SK-N-SH treated with all-trans-retinoic acid at 6 μM for 48 hours (cell line): ENCODE data around the gene ISOC2.
A peak's percentile ranks its signal among the peaks of the same experiment; 100 is the strongest.

Experiments used
- ATAC-seq: fragments of 200-7000 bp; cut with Tn5 transposase; 3 replicates; pipeline ENCODE4 v1.9.1; 2020; ENCODE audit warnings: mild to moderate bottlenecking, moderate library complexity
- ARNTL ChIP-seq: fragments of 450-650 bp; formaldehyde crosslinking; IDR thresholded peaks from 2 replicates; pipeline ENCODE4 v1.5.0; 2020; ENCODE audit warnings: low read depth, mild to moderate bottlenecking, moderate library complexity, borderline replicate concordance
- CREB5 ChIP-seq: fragments of 250-450 bp; sonication (Bioruptor Pico); IDR thresholded peaks from 2 replicates; pipeline ENCODE4 v1.5.1; 2020; ENCODE audit warnings: low read depth, mild to moderate bottlenecking, moderate library complexity
- CSDC2 ChIP-seq: fragments of 250-450 bp; sonication (Bioruptor Pico); IDR thresholded peaks from 2 replicates; pipeline ENCODE4 v1.5.0; 2020; ENCODE audit warnings: mild to moderate bottlenecking, moderate library complexity
- CSRNP3 ChIP-seq: fragments of 250-450 bp; sonication (Bioruptor Pico); IDR thresholded peaks from 2 replicates; pipeline ENCODE4 v1.5.1; 2021; ENCODE audit warnings: mild to moderate bottlenecking, moderate library complexity
- ESRRG ChIP-seq: fragments of 250-450 bp; sonication (Bioruptor Pico); IDR thresholded peaks from 2 replicates; pipeline ENCODE4 v1.6.1; 2021; ENCODE audit warnings: mild to moderate bottlenecking
- ISL1 ChIP-seq: fragments of 250-450 bp; sonication (Bioruptor Pico); IDR thresholded peaks from 2 replicates; pipeline ENCODE4 v2.1.2; 2022; ENCODE audit warnings: mild to moderate bottlenecking, moderate library complexity
- PATZ1 ChIP-seq: fragments of 250-450 bp; sonication (Bioruptor Pico); IDR thresholded peaks from 2 replicates; pipeline ENCODE4 v1.8.0; 2020; ENCODE audit warnings: mild to moderate bottlenecking, moderate library complexity, borderline replicate concordance
- PPARA ChIP-seq: fragments of 250-450 bp; sonication (Bioruptor Pico); IDR thresholded peaks from 2 replicates; pipeline ENCODE4 v1.5.0; 2020; ENCODE audit warnings: mild to moderate bottlenecking, borderline replicate concordance
- RARB ChIP-seq: fragments of 250-450 bp; sonication (Bioruptor Pico); IDR thresholded peaks from 2 replicates; pipeline ENCODE4 v1.8.0; 2021; ENCODE audit warnings: mild to moderate bottlenecking, moderate library complexity
- SNAI2 ChIP-seq: fragments of 250-450 bp; sonication (Bioruptor Pico); IDR thresholded peaks from 2 replicates; pipeline ENCODE4 v1.5.0; 2020; ENCODE audit warnings: mild to moderate bottlenecking, moderate library complexity
- TCF4 ChIP-seq: fragments of 250-450 bp; sonication (Bioruptor Pico); IDR thresholded peaks from 2 replicates; pipeline ENCODE4 v1.8.0; 2021; ENCODE audit warnings: mild to moderate bottlenecking, moderate library complexity, borderline replicate concordance
- TOX ChIP-seq: fragments of 250-450 bp; sonication (Bioruptor Pico); IDR thresholded peaks from 2 replicates; pipeline ENCODE4 v1.8.0; 2021; ENCODE audit warnings: mild to moderate bottlenecking, moderate library complexity, borderline replicate concordance
- TSHZ2 ChIP-seq: fragments of 250-450 bp; sonication (Bioruptor Pico); IDR thresholded peaks from 2 replicates; pipeline ENCODE4 v1.5.0; 2020; ENCODE audit warnings: mild to moderate bottlenecking, moderate library complexity
- ZC3H10 ChIP-seq: fragments of 250-450 bp; sonication (Bioruptor Pico); IDR thresholded peaks from 2 replicates; pipeline ENCODE4 v1.5.1; 2021; ENCODE audit warnings: mild to moderate bottlenecking, moderate library complexity
- ZFP3 ChIP-seq: fragments of 250-450 bp; sonication (Bioruptor Pico); IDR thresholded peaks from 2 replicates; pipeline ENCODE4 v1.5.0; 2020; ENCODE audit warnings: mild to moderate bottlenecking, moderate library complexity
- ZFP30 ChIP-seq: fragments of 450-650 bp; formaldehyde crosslinking; IDR thresholded peaks from 2 replicates; pipeline ENCODE4 v1.5.0; 2022; ENCODE audit warnings: mild to moderate bottlenecking, moderate library complexity
- ZNF565 ChIP-seq: fragments of 450-650 bp; formaldehyde crosslinking; conservative IDR thresholded peaks from 2 replicates; pipeline ENCODE4 v1.5.0; 2020; ENCODE audit warnings: low read depth, mild to moderate bottlenecking, moderate library complexity
- ZNF8 ChIP-seq: fragments of 450-650 bp; formaldehyde crosslinking; IDR thresholded peaks from 2 replicates; pipeline ENCODE4 v1.5.0; 2020; ENCODE audit warnings: mild to moderate bottlenecking, moderate library complexity

The ISOC2 gene

GRCh38 chr19:55460670-55461258 is 678 bp downstream of the ISOC2 start:
- ATAC-seq, result peak; percentile 73
- TF ChIP-seq TCF4 (CRISPR knock-in tag), result no peak
- no peak for TF ChIP-seq SNAI2
- TF ChIP-seq TOX, result no peak
- no peak for TF ChIP-seq PPARA (CRISPR knock-in tag)
- TF ChIP-seq, all 23 proteins: peak for 0

GRCh38 chr19:55459950-55460657 is 1.3 kb downstream of the ISOC2 start:
- peak; percentile 2; the same call in 1 of the 3 replicates for ATAC-seq
- TF ChIP-seq RARB, result no peak
- no peak for TF ChIP-seq ZNF8 (CRISPR knock-in tag)
- TF ChIP-seq TOX, result no peak
- TF ChIP-seq, all 23 proteins: peak for 0

GRCh38 chr19:55459551-55459949 is 1.9 kb downstream of the ISOC2 start:
- ATAC-seq, result no peak
- no peak for TF ChIP-seq PATZ1 (CRISPR knock-in tag)
- no peak for TF ChIP-seq CSRNP3 (CRISPR knock-in tag)
- no peak for TF ChIP-seq ZFP30
- TF ChIP-seq ZNF565 (CRISPR knock-in tag), result no peak
- no peak for TF ChIP-seq TSHZ2 (CRISPR knock-in tag)
- TF ChIP-seq CREB5 (CRISPR knock-in tag), result no peak
- no peak for TF ChIP-seq TOX
- no peak for TF ChIP-seq SNAI2
- TF ChIP-seq ZNF8 (CRISPR knock-in tag), result no peak
- no peak for TF ChIP-seq CSDC2 (CRISPR knock-in tag)
- no peak for TF ChIP-seq PPARA (CRISPR knock-in tag)
- TF ChIP-seq ZFP3, result no peak
- TF ChIP-seq RARB, result no peak
- no peak for TF ChIP-seq ESRRG (CRISPR knock-in tag)
- no peak for TF ChIP-seq ZC3H10
- no peak for TF ChIP-seq ARNTL (CRISPR knock-in tag)

GRCh38 chr19:55457683-55458457 is 3.6 kb downstream of the ISOC2 start:
- TF ChIP-seq CSRNP3 (CRISPR knock-in tag), result no peak
- TF ChIP-seq ZNF8 (CRISPR knock-in tag), result no peak
- no peak for TF ChIP-seq TSHZ2 (CRISPR knock-in tag)
- no peak for TF ChIP-seq ZFP30
- no peak for TF ChIP-seq ISL1 (CRISPR knock-in tag)
- TF ChIP-seq PATZ1 (CRISPR knock-in tag), result no peak
- no peak for TF ChIP-seq ZFP3
- TF ChIP-seq SNAI2, result no peak
- TF ChIP-seq TOX, result no peak
- no peak for ATAC-seq
